NCI-H2196 treated with DMSO at 0.1 percent for 48 hours (cell line): ENCODE results near the gene TMPRSS9.
A peak's percentile ranks its signal among the peaks of the same experiment; 100 is the strongest.
"Not testable (repeated sequence)": the region's sequence is repeated elsewhere in the genome, so short reads cannot be mapped to it uniquely, and the experiment has no call there.

Experiments
- DNase-seq: peaks from one replicate; lab custom pipeline; 2025; ENCODE audit not compliant: unreplicated experiment; lab: John Stamatoyannopoulos, UW

The TMPRSS9 gene

GRCh38 chr19:2389594-2389993, 29.5 kb downstream of the TMPRSS9 start:
- no peak for DNase-seq

GRCh38 chr19:2391118-2391725, 31.2 kb downstream of the TMPRSS9 start:
- peak; percentile 72 for DNase-seq

DNA sequence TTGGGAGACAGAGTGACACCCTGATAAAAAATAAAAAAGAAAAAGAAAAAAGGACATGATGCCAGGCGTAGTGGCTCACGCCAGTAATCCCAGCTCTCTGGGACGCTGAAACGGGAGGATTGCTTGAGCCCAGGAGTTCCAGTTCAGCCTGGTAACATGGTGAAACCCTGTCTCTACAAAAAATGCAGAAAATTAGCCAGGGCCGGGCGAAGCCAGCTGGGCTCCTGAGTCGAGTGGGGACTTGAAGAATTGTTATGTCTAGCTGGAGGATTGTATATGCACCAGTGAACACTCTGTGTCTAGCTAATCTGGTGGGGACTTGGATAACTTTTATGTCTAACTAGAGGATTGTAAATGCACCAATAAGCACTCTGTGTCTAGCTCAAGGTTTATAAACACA, 32.3 kb downstream of the TMPRSS9 start:
- no peak for DNase-seq

DNA sequence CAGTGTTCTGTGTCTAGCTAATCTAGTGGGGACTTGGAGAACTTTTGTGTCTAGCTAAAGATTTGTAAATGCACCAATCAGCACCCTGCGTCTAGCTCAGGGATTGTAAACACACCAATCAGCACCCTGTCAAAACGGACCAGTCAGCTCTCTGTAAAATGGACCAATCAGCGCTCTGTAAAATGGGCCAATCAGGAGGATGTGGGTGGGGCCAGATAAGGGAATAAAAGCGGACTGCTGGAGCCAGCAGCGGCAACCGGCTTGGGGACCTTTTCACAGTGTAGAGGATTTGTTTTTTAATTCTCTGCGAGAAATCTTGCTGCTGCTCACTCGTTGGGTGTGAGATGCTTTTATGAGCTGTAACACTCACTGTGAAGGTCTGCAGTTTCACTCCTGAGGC, 32.8 kb downstream of the TMPRSS9 start:
- not testable (repeated sequence) for DNase-seq

- DNase-seq, result no peak
Observed at GRCh38 chr19:2394054-2394441, 34.0 kb downstream of the TMPRSS9 start.

DNA sequence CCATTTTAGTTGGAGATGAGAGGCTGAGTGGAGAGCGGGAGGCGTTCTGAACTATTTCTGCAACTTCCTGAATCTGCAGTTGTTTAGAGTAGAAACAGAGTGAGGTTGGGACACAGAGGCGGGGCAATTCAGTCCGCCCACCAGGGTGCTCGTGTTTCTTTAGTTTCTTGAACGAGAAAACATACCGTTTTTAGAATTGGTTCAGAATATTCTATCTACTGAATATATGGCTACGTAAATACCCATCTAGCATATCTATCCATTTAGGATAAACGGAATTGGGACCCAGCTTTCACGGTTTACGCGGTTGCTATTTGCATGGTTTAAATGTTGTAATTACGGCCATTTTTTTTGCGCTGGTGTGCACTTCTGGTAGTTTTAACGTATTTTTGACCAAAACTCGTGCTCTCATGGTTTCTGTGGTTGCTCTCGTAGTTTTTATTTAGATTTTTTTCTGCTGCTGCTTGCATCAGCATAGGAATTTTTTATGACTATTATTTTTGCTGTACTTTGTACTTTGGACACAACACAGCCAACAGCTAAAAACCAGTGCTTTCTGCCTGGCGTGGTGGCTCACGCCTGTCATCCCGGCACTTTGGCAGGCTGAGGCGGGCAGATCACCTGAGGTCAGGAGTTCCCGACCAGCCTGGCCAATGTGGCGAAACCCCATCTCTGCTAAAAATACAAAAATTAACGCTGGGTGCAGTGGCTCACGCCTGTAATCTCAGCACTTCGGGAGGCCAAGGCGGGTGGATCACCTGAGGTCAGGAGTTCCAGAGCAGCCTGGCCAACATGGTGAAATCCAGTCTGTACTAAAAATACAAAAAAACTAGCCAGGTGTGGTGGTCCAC, 34.6 kb downstream of the TMPRSS9 start:
- no peak for DNase-seq

- not testable (repeated sequence) for DNase-seq
Observed at GRCh38 chr19:2395293-2395829, 35.3 kb downstream of the TMPRSS9 start.

DNA sequence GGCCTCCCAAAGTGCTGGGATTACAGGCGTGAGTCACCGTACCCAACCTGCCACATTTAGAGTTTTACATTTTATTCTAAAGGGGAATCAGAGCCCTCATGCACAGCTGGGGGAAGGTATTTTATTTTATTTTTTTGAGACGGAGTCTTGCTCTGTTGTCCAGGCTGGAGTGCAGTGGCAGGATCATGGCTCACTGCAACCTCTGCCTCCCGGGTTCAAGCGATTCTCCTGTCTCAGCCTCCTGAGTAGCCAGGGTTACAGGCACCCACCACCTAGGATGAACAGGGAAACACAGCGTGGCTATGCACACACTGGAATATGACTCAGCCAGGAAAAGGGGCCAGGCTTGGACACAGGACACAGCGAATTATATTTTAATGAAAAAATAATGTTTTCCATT, 37.1 kb downstream of the TMPRSS9 start:
- not testable (repeated sequence) for DNase-seq

DNA sequence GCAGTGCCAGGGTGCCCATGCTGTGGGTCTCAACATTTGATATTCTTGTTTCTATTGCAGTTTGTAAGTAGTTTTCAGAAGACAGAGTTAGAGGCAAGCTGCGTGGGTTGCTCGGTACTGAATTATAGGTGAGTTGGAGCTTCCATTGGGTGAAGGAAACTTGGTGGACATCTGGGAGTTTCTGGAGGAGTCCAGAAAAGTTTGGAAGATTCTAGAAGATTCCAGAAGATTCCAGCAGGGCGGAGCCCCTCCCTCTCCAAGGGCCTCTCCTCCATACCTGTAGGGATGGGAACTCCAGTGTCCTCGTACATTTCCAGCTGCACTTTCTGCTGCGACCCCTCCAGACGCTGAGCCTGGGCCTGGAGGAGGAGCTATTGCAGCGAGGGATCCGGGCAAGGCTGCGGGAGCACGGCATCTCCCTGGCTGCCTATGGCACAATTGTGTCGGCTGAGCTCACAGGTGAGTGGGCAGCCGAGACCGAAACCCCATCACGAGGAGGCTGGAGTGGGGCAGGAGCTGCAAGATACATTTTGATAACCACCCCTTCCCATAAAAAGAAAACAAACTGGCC, 38.8 kb downstream of the TMPRSS9 start:
- DNase-seq, result no peak

GRCh38 chr19:2399582-2399981, 39.5 kb downstream of the TMPRSS9 start:
- DNase-seq, result no peak

GRCh38 chr19:2408247-2408646, 48.2 kb downstream of the TMPRSS9 start:
- no peak for DNase-seq

DNA sequence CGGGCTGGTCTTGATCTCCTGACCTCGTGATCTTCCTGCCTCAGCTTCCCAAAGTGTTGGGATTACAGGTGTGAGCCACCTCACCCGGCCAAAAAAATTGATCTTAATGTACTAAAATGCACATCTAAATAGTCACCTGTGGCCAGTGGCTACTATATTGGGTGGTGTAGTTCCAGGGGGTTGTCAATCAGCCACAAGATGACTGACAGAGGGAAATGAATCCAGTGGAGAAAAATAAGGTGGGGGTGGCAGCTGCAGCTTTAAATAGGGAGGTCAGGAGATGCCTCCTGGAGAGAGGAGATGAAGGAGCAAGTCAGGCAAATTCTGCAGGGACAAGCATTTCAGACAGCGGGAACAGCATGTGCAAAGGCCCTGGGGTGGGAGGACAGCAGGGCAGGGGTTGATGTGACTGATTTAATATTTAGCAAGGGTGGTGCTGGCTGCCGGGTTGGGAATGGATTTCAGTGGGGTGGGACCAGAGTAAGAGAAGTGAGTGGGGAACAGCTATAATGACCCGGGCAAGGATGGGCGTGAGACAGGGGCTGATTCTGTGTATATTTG, 49.4 kb downstream of the TMPRSS9 start:
- DNase-seq, result no peak

DNA sequence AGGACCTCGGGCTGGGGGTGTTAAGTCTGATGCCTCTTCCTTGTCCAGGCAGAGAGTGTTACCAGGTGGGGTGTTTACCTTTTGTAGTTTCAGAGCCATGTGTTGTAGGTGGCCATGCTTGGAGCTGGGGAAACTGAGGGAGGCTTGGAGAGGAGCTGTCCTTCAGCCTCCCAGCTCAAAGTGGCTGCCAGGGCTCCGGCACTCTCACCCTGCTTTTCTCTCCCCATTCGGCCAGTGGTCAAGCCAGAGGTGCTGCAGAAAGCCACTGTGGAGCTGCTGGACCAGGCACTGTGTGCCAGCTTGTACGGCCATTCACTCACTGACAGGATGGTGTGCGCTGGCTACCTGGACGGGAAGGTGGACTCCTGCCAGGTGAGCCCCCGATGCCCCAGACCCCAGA, 50.0 kb downstream of the TMPRSS9 start:
- DNase-seq, result no peak

GRCh38 chr19:2411709-2412108, 51.6 kb downstream of the TMPRSS9 start:
- no peak for DNase-seq

DNA sequence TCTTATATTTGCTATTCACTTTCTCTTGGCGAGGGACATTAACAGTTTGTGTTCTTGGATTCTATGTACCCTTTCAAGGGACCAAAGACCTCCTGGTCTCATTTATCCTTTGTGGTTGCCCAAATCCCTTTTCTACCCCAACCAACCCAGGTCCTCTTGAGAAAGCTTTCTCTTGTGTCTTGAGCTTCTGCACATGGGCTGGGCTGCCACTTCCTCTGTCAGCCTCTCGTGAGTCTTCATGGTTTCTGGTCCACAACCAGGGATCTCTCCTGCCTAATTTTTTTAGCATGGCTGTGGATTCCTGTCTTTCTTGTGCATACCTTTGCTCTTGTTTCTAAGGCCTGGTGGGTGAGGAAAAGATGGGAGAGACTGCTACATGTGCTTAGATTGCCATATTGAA, 52.4 kb downstream of the TMPRSS9 start:
- no peak for DNase-seq

GRCh38 chr19:2413159-2413558, 53.1 kb downstream of the TMPRSS9 start:
- no peak for DNase-seq

GRCh38 chr19:2413629-2414028, 53.6 kb downstream of the TMPRSS9 start:
- no peak for DNase-seq

GRCh38 chr19:2415281-2415972, 55.4 kb downstream of the TMPRSS9 start:
- DNase-seq, result no peak

DNA sequence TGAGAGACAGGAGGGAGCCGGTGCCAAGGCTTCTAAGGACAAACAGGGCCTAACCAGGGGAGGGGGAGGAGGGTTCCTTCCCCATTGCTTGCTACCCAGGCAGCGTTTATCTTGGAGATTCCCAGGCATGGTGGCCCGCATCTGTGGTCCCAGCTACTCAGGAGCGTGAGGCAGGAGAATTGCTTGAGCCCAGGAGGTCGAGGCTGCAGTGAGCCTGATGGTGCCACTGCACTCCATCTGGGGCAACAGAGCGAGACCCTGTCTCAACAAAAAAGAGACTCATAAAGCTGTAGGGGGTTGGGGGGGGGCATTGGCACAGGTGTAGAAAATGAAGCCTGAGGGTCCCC, 55.9 kb downstream of the TMPRSS9 start:
- DNase-seq, result no peak

DNA sequence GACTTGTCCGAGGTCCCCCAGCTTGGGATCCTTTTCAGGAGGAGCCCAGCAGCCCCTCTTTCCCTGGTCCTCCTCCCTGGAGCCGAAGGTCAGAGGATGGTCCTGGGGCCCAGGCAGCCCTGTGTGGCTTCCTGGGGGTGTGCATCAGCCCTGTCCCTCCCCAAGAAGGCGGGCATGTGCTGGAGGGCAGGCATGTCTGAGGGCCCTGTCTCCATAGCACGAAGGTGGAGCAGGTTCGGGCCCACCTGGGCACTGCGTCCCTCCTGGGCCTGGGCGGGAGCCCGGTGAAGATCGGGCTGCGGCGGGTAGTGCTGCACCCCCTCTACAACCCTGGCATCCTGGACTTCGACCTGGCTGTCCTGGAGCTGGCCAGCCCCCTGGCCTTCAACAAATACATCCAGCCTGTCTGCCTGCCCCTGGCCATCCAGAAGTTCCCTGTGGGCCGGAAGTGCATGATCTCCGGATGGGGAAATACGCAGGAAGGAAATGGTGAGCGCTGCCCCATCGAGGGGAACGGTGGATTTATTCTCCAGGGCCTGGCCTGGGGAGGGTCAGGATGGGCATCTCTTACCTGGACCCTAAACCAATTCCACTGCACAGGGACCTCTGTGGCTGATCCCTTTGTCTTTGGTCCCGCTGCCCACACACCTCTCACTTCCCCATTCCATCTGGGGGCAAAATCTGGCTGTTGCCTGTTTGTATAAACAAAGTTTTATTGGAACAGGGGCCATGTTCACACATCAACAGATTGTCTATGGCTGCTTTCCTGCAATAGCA, 56.4 kb downstream of the TMPRSS9 start:
- no peak for DNase-seq
